Bronchial epithelial cell (primary cell): ENCODE results near the gene PCNX2. TPM values are rescaled to one million over a fixed set of nuclear protein-coding genes. Genes with fewer than 3 reads are reported as not detected.
A peak's percentile ranks its signal among the peaks of the same experiment; 100 is the strongest.

Experiments
- DNase-seq: peaks from one replicate; pipeline ENCODE4 v3.0.0-alpha.2; 2010; ENCODE audit warnings: low read depth
- FAIRE-seq: peaks from 2 replicates; lab custom pipeline; 2011; peaks lifted over from hg19 to GRCh38; lab: Jason Lieb, UNC
- H3K27me3 ChIP-seq: 2 replicates; pipeline ENCODE4 v1.5.1; 2011; ENCODE audit warnings: low read length; ENCODE audit not compliant: control insufficient read depth, insufficient read depth
- H3K36me3 ChIP-seq: 2 replicates; pipeline ENCODE4 v1.5.1; 2011; ENCODE audit warnings: low read length; ENCODE audit not compliant: control insufficient read depth, insufficient read depth
- H3K4me3 ChIP-seq: 2 replicates; pipeline ENCODE4 v1.5.1; 2011; ENCODE audit warnings: mild to moderate bottlenecking, low read depth, low read length, control low read depth
- CTCF ChIP-seq: IDR thresholded peaks from 2 replicates; pipeline ENCODE4 v1.5.1; 2011; ENCODE audit warnings: mild to moderate bottlenecking, moderate library complexity, low read length, control low read depth, inconsistent platforms; ENCODE audit not compliant: insufficient read depth, severe bottlenecking
- total RNA-seq: library from RNA; depleted of rRNA; stranded (reverse); fragments of >200 nt; gene quantifications from 2 replicates; pipeline ENCODE4 v1.2.1, GENCODE V29; 2014

Gene PCNX2
- total RNA-seq, 1 donor from 2014 or later, result 30.3 TPM

GRCh38 chr1:233313434-233314155 lies 18.1 kb upstream of the PCNX2 start:
- TF ChIP-seq CTCF, result no peak
- no peaks in the 10 kb centered on the region for H3K27me3 ChIP-seq
- H3K4me3 ChIP-seq, result no peak overlapping the region
- H3K36me3 ChIP-seq, result no peaks in the 10 kb centered on the region
- no peak for FAIRE-seq
- no peak for DNase-seq

GRCh38 chr1:233304489-233305102 lies 9.1 kb upstream of the PCNX2 start:
- no peaks in the 10 kb centered on the region for H3K36me3 ChIP-seq
- DNase-seq (peak; percentile 30), FAIRE-seq (no peak)
- TF ChIP-seq CTCF, result peak; percentile 63
- H3K4me3 ChIP-seq, result no peak overlapping the region
- no peaks in the 10 kb centered on the region for H3K27me3 ChIP-seq

- Histone ChIP-seq H3K27me3 (no peaks in the 10 kb centered on the region), H3K4me3 (no peak overlapping the region), H3K36me3 (no peaks in the 10 kb centered on the region)
- DNase-seq (no peak), FAIRE-seq (no peak)
- TF ChIP-seq CTCF, result no peak
Observed at GRCh38 chr1:233300326-233300725, 4.8 kb upstream of the PCNX2 start.

- H3K27me3 ChIP-seq, result no peaks in the 10 kb centered on the region
- FAIRE-seq (no peak), DNase-seq (no peak)
- no peak overlapping the region for H3K4me3 ChIP-seq
- TF ChIP-seq CTCF, result no peak
- no peaks in the 10 kb centered on the region for H3K36me3 ChIP-seq
Observed at GRCh38 chr1:233299450-233299849, 3.9 kb upstream of the PCNX2 start.

GRCh38 chr1:233295975-233296322 lies 424 bp upstream of the PCNX2 start:
- no peak for FAIRE-seq

More at GRCh38 chr1:233295975-233296322, 424 bp upstream of the PCNX2 start:
- DNase-seq, result no peak
- Histone ChIP-seq H3K36me3 (no peaks in the 10 kb centered on the region), H3K27me3 (no peaks in the 10 kb centered on the region), H3K4me3 (peak overlapping the region; percentile 72)
- no peak for TF ChIP-seq CTCF
